ENCODE measurements around the gene IL19.

GRCh38 chr1:206859082-206859521 lies 88.5 kb downstream of the IL19 start:
- no peak for TF ChIP-seq CTCF (IDR thresholded peaks at IDR 0.05)
- no peak for TF ChIP-seq POLR2A (IDR thresholded peaks at IDR 0.05)
- no peak for TF ChIP-seq EP300 (IDR thresholded peaks at IDR 0.05)
